Thoracic aorta (tissue), 2 donors: ENCODE data around the gene MIPOL1. TPM values are rescaled to one million over a fixed set of nuclear protein-coding genes. Genes with fewer than 3 reads are reported as not detected.
A peak's percentile ranks its signal among the peaks of the same experiment; 100 is the strongest.

Experiments used
- ATAC-seq: fragments of 150-250 bp; one replicate; pipeline ENCODE4 v1.8.0; 2017; ENCODE audit warnings: low read depth; ENCODE audit not compliant: insufficient number of reproducible peaks, low FRiP score
- DNase-seq: peaks from one replicate; pipeline ENCODE4 v3.0.0-alpha.2; 2020; ENCODE audit warnings: low spot score
- H3K27ac ChIP-seq, 2 donors: fragments of 200-600 bp; sonication (generic); 1 replicate in 1 of 2; 2 replicates in 1 of 2; pipeline ENCODE4 v1.5.1; 2016; ENCODE audit warnings: mild to moderate bottlenecking in 2 of 2, moderate library complexity in 2 of 2
- H3K27me3 ChIP-seq: fragments of 200-600 bp; sonication (generic); replicated peaks from 2 replicates; pipeline ENCODE4 v1.6.0; 2016; ENCODE audit warnings: mild to moderate bottlenecking; ENCODE audit not compliant: insufficient read depth
- H3K36me3 ChIP-seq: fragments of 200-600 bp; sonication (generic); one replicate; pipeline ENCODE4 v1.5.1; 2016
- H3K4me1 ChIP-seq, 2 donors: fragments of 200-600 bp; sonication (generic); 1 replicate in 1 of 2; 2 replicates in 1 of 2; pipeline versions ENCODE4 v1.5.1 to v1.6.0; 2016; ENCODE audit warnings: low read depth in 2 of 2, mild to moderate bottlenecking in 1 of 2; ENCODE audit not compliant: control insufficient read depth in 1 of 2
- H3K4me3 ChIP-seq: fragments of 200-600 bp; sonication (generic); 2 replicates; pipeline ENCODE4 v1.5.1; 2016; ENCODE audit warnings: mild to moderate bottlenecking
- H3K9me3 ChIP-seq: fragments of 200-600 bp; sonication (generic); 2 replicates; pipeline ENCODE4 v1.5.1; 2016
- total RNA-seq, 2 donors: library from RNA; depleted of rRNA; stranded (reverse); fragments of >200 nt; gene quantifications; one replicate each; pipeline versions ENCODE4 v1.1.0 to v1.2.3, GENCODE V29; 2016
- TF ChIP-seq, protein P1 (sequence below): fragments of 200-600 bp; sonication (generic); IDR thresholded peaks from one replicate; pipeline ENCODE4 v1.5.1; 2019; ENCODE audit warnings: antibody characterized with exemption

The MIPOL1 gene
- total RNA-seq, 2 donors from 2014 or later, result 13.1 to 16.8 TPM

DNA sequence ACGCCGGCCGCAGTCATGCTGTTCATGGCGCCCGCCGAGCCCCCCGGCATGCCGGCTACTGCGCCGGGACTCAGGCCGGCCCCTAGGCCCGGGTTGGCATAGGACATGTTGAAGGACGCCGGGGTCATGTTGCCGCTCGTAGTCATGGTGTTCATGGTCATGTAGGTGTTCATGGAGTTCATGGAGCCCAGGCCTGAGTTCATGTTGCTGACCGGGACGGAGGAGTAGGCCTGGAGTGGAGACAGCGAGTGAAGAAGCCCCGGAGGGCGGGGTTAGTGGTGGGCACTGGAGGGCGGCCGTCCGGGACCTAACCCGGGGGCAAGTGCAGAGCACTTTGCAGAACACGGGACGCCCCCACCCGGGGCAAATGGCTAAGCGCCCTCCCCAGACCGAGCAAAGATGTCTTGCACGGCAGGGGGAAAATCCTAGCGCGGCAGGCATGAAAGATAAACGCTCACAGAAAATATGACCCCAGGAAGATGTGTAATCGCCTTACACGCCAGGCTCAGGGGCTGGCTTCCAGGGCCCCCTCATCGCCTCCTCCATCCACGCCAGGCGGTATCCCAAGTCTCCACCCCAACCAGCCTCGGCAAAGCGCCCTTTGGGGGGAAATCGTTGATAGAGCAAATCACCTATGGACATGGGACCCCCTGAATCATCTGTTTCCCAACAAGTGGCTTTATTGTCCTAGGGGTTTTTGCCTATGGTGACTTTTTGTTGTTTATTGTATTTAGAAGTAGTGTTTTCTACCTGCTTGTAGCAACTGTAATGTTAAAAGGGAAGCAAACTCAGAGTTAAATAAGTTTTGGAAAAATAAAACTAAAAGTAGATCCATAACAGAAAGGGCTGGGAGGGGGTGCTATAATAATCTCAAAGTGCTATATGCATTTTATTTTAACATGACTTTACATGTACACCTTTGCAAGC, 395.0 kb downstream of the MIPOL1 start:
- DNase-seq (no peak), ATAC-seq (no peak)
- Histone ChIP-seq H3K4me1 (peaks cover 6 to 21% of the 10 kb centered on the region in 2 donors), H3K4me3 (no peak overlapping the region), H3K27ac (no peak overlapping the region), H3K36me3 (no peaks in the 10 kb centered on the region), H3K27me3 (peaks cover 54% of the 10 kb centered on the region), H3K9me3 (no peaks in the 10 kb centered on the region)
- TF ChIP-seq, protein P1, sequence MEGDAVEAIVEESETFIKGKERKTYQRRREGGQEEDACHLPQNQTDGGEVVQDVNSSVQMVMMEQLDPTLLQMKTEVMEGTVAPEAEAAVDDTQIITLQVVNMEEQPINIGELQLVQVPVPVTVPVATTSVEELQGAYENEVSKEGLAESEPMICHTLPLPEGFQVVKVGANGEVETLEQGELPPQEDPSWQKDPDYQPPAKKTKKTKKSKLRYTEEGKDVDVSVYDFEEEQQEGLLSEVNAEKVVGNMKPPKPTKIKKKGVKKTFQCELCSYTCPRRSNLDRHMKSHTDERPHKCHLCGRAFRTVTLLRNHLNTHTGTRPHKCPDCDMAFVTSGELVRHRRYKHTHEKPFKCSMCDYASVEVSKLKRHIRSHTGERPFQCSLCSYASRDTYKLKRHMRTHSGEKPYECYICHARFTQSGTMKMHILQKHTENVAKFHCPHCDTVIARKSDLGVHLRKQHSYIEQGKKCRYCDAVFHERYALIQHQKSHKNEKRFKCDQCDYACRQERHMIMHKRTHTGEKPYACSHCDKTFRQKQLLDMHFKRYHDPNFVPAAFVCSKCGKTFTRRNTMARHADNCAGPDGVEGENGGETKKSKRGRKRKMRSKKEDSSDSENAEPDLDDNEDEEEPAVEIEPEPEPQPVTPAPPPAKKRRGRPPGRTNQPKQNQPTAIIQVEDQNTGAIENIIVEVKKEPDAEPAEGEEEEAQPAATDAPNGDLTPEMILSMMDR, result no peak

DNA sequence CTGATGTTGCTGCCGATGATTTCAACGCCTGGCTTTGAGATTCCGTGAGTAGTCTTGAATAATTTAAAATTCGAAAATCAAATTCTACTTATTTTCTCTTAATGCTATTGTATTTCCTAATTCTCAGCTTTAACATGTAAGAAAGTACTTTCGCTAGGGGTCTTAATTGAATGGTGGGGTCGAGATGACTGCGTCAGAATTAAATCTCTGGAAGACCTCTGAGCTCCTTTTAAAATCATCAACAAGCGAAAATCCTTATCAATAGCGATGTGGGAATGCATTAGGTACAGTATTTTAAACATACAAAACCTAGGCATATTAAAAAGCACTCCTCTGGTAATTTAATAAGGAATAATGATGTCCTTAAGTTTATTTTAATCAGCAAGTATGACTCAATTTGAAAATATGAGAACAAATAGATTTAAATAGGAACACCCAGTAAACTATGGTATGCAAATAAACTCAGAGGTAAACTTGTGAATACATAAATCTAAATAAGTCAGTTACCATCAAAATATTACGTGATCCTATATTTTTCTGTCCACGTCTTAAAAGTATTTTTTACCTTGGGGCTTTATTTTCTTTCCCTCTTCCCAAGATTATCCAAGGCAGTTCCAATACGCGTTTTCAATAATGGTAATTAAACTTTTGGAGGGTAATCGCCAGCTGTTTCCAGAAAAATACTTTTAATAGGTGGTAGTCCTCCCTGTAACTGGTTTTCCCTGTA, 395.9 kb downstream of the MIPOL1 start:
- TF ChIP-seq, protein P1, result no peak
- Histone ChIP-seq H3K27me3 (peaks cover 54% of the 10 kb centered on the region), H3K27ac (no peak overlapping the region), H3K9me3 (no peaks in the 10 kb centered on the region), H3K4me3 (peak overlapping the region; percentile 72), H3K4me1 (peaks cover 6 to 30% of the 10 kb centered on the region in 2 donors), H3K36me3 (no peaks in the 10 kb centered on the region)
- ATAC-seq (no peak), DNase-seq (no peak)

DNA sequence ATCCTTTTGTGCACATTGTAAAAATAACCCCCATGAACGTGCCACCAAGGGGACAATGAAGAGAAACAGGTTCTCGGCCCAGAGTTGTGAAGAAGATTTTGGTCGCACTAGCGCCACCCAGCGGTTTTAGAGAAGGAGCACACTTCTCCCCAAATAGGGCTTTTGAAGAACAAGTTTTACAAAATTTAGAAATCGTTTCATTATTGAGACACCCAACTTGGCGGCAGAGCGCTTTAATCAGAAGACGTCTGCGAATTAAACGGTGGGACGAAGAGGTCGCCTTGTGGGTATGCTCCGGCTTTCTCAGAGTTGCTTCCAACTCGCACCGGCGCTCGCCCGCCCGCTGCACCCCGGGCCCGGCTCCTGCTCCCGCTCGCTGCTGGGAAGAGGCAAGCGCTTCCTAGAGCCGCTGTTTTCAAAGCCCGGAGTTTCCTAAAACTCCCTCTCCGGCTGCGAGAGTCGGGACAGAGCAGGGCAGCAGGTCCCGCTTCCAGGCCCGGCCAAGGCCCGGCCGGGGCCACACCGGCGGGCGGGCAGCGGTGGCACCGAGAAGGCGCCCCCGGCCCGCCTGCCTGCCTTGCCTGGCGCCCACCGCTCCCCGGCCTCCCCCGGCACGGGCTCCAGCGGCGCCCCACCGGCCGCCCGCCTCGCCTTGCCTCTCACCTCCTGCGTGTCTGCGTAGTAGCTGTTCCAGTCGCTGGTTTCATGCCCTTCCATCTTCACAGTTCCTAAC, 396.7 kb downstream of the MIPOL1 start:
- peak overlapping the region; percentile 72 for H3K4me3 ChIP-seq
- H3K4me1 ChIP-seq, result peaks cover 6 to 37% of the 10 kb centered on the region in 2 donors
- H3K27ac ChIP-seq, result no peak overlapping the region
- no peaks in the 10 kb centered on the region for H3K36me3 ChIP-seq
- H3K27me3 ChIP-seq, result peaks cover 54% of the 10 kb centered on the region
- H3K9me3 ChIP-seq, result no peaks in the 10 kb centered on the region
- DNase-seq, result no peak
- TF ChIP-seq, protein P1, result peak; percentile 63
- no peak for ATAC-seq

DNA sequence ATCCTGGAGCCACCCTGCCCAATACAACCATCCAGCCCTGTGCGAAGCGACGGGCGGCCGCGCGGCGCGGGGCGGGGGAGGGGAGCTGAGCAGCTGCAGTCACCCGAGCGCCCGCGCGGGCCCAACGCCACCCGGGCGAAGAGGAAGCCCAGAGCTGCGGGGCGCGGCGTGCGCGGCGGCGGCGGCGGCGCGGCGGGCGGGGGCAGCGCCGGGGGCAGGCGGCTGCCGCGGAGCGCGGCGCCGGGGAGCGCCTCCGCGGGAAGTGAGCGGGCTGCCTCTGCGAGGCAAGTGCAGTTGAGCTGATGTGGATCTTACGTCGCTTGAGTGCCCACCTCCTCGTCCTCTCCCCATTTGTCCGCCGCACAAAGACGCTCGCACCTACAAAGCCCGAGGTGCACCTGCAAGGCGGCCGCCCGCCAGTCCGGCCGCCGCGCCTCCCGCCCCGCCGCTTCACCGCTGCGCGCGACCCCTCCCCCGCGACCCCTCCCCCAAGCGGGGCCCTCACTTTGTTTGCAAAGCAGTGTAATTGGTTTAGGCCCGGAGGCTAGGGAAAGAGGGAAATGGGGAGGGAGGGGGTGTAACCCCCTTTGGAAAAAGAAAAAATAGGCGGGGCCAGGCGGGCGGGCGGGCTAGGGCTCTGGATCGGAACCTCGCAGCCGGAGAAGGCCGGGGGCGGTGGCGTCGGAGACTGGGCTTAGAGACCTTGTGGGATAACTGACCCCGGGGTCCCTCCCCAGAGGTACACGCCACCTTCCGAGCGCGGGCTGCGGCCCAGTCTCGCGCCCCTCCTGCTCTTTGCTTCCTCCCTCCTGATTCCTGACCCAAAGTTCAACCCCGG, 397.5 kb downstream of the MIPOL1 start, which contains the start of the genes FOXA1 and TTC6:
FOXA1 (minus strand) TSS at position 279 of the 838 bp plus-strand sequence; CDS start at position 2, 277 bp downstream.
TTC6 (plus strand) TSS at position 659 of the 838 bp plus-strand sequence. CDS start 26,436 bp downstream, outside the sequence.
- TF ChIP-seq, protein P1, result no peak
- peaks cover 12 to 42% of the 10 kb centered on the region in 2 donors for H3K4me1 ChIP-seq
- ATAC-seq (peak; percentile 48), DNase-seq (no peak)
- H3K36me3 ChIP-seq, result no peaks in the 10 kb centered on the region
- no peaks in the 10 kb centered on the region for H3K9me3 ChIP-seq
- H3K27ac ChIP-seq, result no peak within 1 kb of the TSS
- peaks cover 61% of the 10 kb centered on the region for H3K27me3 ChIP-seq
- peak within 1 kb of the TSS; percentile 72 for H3K4me3 ChIP-seq
